Mammary epithelial cell (primary cell): ENCODE measurements around the gene PARP2.

Experiments used
- CTCF ChIP-seq, 2 donors: IDR thresholded peaks in 1 of 2; conservative IDR thresholded peaks in 1 of 2; 2 replicates each; pipeline ENCODE4 v1.5.1; 2011 to 2012; ENCODE audit warnings: inconsistent platforms in 2 of 2, low read length in 2 of 2, mild to moderate bottlenecking in 2 of 2, control low read depth in 1 of 2, low read depth in 1 of 2; ENCODE audit not compliant: insufficient read depth in 1 of 2; ENCODE audit errors: extremely low read depth in 1 of 2
- EZH2 ChIP-seq: IDR thresholded peaks from 2 replicates; pipeline ENCODE4 v1.6.1; 2012; ENCODE audit warnings: low read length, inconsistent platforms, borderline replicate concordance

GRCh38 chr14:20343092-20343861 lies at the start of gene PARP2:
- no peak for TF ChIP-seq CTCF (conservative IDR thresholded peaks at IDR 0.05 in 1 of 2, IDR thresholded peaks at IDR 0.05 in 1 of 2; ENCODE audit: extremely low read depth in 1 of 2, insufficient read depth in 1 of 2, low read depth in 1 of 2, low read length in 2 of 2)
- TF ChIP-seq EZH2: no peak
